NCI-H1105 (cell line): Measurements from ENCODE around the gene TACR2.

Experiments
- DNase-seq: peaks from one replicate; lab custom pipeline; 2025; lab: John Stamatoyannopoulos, UW

TACR2 gene

DNA sequence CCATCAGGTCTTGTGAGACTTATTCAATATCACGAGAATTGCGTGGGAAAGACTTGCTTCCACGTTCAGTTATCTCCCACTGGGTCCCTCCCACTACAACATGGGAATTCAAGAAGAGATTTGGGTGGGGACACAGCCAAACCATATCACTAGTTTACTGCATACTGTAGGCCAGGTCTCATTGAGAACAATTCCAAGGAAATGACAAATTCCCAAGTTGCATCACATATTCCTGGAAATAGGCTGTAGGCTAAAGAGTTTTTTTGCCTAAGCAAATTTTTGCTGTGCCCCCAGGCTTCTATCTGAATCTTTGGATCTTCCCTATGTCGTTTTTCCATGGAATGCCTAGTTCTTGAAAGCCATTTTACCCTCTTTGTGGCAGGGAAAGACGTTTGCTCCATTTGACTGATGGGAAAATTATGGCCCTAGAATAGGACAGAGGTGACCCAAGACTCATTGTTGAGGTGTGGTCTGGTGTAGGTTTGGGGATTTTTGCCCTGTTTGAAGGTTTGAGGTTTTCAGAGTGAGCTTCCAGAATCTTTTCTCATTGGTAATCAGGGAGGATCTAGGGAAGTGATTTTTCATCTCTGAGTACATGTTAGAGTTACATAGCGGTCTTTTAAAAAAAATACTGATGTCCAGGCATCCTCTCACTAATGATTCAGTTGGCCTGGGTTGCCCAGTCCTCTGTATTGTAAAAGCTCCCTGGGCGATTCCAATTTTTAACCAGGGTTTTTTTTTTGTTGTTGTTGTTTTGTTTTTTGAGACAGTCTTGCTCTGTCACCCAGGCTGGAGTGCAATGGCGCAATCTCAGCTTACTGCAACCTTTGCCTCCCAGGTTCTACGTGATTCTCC is 44.4 kb downstream of the TACR2 start:
- no peak for DNase-seq

DNA sequence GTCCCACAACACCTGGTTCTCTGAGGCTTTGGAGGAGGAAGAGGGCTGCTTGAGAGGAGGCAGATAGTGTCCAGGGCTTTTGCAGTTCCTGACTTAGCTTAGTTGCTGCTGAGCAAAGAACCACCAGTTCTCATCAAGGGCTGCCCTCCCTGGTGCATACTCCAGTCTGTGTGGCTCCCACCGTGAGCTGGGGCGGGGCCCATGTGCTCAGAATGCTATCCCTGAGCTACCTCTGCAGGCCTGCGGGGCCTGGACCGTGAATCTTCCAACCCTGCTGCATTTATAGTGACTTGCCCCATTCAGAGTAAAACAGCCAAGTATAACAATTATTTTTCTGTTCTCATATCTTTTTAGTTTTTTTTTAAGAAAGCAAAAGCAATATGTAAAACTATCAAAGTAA is 49.2 kb downstream of the TACR2 start:
- DNase-seq: no peak

DNA sequence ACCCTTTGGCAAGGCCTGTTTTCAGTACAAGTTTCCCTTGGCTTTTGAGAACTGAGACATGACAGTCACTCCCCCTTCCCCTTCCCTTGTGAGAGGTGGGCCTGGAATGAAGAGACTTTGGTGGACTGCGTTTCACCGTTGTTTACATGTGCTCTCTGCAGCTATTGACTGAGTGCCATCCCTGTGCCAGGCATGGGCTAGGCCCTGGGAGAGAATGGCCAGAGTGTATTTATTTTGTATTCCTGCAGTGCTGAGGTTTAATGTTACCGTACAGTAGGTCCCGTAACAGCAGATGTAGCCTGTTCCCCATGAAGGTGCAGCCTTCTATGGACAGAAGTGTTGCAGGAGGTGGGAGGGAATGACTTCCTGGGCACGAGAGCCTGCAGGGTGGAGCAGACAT is 50.0 kb downstream of the TACR2 start:
- no peak for DNase-seq

DNA sequence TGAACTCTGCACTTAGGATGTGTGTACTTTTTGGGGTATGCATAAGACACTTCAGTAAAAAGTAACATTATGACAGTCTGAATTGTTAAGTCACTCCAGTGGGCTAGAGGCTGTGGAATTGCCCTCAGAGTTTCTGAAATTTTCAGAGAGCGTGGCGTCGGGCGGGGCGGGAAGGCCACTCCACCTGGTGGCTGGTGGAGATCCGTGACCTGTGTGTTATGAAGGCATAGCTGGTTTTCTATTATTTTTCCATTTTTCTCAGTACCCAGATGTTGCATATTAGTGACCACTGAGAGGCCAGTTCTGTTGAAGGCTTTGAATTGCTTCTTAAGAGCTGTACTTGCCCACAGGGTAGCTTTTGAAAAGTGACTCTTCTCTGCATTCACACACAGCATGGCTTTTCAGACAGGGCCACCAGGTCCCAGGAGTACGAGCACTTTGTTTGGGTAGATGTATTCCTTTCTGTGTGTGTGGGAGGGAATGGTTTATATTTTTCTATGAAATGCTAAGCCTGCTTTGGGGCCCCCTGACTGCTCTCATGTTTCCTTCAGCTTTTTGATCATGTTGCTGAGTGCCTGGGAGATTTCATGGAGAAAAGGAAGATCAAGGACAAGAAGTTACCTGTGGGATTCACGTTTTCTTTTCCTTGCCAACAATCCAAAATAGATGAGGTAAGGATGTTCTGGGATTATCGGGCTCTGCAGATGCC is 52.3 kb downstream of the TACR2 start:
- no peak for DNase-seq

DNA sequence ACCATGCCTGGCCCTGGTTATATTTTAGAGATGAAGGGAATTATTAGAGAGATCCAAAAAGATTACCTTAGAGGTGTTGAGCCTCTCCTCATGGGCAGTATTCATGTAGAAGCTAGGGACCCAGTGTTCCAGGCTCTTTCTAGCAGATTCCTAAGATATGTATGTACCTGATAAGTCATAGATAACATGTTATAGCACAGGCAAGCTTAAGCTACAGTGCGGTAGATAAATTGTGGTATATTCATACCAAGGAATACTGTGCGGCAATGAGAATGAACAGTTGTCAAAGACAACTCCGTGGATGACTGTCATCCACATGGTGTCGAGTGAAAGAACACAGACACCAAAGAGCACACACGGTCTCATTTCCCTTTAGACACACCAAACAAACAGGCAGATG is 53.1 kb downstream of the TACR2 start:
- no peak for DNase-seq

DNA sequence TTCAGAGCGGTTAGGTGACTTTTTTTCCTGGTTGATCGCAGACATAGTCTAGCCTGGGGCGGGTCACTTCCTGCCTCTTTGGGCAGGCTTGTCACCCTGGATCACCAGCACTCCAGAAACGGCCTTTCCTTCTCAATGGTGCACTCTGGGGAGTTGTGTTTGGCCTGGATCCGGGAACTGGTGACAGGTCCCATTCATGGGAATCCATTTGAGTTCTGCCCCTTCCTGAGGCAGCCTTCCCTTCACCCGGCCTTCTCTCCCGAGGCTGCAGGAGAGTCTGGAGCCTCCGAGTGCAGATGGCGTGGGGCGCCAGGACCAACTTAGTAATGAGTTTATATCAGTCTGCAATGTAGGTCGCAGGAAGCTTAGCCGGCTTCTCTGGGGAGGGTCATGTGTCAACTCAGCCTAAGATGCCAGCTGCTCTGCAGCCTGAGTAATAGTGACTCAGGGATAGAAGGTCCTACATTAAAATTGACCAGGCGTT is 54.2 kb downstream of the TACR2 start:
- DNase-seq: no peak

DNA sequence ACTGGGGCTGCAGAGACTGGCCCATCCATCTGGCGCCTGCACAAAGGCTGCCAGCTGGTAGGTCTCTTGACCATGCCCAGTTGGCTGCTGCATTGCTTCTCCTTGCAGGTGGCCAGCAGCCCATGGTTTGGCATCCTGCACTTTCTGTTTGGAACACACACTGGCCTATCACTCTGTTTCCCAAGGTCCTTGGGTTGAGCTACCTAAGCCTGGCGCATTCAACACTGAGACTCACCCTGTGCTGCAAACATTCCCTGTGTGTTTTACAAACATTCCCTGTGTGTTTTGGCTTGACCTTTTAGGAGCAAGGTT is 55.5 kb downstream of the TACR2 start:
- DNase-seq: no peak

DNA sequence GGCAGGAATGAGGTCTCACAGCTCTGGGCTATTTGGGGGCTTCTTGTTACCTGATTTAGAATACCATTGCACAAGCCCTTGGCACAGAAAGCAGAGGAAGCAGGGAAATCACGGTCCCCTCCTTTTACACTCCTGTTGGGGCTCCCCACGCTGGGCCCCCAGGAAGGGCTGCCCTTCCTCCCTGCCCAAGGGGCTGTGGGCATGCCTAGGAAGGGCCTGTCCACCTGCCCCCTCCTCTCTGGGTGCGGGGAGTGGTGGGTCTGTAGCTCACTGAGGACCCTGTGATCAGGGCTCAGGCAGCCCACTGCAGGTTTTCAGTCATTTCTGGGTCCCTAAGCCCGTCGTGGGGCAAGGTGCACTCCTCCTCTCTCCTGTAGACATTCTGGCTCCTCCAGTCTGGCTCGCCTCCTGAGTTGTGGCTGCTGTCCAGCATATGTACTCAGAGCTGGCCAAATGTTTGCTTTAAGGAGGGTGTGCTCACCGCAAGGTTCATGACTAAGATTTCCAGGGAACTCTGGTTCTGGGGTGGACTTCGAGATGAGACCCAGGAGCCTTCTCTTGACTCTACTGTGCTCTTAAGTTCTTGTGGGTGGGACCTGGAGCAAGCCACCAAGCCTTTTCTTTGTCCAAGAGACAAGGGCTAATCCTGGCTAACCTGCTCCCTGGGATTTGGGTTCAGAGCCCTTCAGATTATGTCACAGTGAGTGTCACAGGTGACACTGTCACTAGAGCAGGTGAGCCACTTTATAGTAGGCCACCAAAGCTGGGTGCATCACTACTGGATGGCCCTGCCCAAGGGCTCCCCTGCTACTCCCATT is 56.0 kb downstream of the TACR2 start:
- no peak for DNase-seq

DNA sequence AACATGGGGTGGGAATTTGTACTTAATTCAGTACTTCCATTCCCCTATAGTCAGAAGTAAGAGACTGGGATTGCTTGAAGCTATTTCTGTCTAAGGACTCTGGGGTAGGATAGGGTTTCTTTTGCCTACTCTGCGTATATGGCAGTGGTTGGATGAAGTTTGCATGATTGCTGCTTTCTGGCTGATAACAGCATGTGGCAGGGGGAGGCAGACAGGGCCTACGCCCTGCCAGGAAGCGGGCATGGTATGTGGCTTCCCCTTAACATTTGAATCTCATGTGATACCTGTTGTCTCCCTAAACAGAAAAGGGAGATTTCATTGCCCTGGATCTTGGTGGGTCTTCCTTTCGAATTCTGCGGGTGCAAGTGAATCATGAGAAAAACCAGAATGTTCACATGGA is 57.1 kb downstream of the TACR2 start:
- DNase-seq: no peak

DNA sequence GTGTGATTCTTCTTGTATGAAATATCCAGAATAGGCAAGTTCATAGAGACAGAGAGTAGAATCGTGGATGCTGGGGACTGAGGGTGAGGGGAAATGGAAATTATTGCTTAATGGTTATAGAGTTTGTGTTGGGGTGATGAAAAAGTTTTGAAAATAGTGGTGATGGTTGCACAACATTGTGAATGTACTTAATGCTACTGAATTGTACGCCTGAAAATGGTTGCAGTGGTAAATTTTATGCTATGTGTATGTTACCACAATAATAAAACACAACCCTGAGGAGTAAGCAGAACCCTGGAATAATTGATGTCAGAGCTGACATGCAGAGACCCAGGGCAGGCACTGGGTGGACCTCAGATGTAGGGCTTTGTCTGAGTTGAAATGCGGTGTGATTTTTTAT is 57.6 kb downstream of the TACR2 start:
- no peak for DNase-seq

DNA sequence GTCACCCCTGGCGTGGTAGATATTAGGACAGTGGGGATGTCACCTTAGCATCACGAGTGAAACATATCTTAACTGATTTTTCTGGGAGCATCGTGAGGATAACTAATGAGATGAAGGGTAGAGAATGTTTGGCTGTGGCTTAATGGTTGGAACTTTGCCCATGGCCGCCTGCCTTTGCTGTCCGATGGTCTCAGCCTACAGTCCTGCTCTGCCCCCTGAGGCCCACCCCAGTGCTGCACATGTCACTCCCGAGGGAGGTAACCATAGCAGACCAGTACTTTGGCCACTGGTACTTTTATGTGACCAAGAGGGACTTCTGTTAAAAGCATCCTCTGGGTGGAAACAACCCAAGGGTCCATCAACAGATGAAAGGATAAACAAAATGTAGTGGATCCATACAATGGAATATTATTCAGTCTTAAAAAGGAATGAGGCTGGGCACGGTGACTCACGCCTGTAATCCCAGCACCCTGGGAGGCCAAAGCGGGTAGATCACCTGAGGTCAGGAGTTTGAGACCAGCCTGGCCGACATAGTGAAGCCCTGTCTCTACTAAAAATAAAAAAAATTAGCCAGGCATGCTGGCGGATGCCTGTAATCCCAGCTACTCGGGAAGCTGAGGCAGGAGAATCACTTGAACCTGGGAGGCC is 58.4 kb downstream of the TACR2 start:
- no peak for DNase-seq

DNA sequence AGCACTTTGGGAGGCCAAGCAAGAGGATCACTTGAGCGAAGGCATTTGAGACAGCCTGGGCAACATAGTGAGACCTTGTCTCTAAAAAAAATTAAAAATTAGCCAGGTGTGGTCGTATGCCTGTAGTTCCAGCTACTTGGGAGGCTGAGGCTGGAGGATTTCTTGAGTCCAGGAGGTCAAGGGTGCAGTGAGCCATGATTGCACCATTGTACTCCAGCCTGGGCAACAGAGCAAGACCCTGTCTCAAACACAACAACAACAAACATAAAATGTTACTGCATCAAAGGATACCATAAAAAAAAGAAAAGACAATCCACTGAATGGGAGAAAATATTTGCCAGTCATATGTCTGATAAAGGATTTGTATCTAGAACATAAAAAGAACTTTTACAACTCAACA is 60.5 kb downstream of the TACR2 start:
- no peak for DNase-seq

DNA sequence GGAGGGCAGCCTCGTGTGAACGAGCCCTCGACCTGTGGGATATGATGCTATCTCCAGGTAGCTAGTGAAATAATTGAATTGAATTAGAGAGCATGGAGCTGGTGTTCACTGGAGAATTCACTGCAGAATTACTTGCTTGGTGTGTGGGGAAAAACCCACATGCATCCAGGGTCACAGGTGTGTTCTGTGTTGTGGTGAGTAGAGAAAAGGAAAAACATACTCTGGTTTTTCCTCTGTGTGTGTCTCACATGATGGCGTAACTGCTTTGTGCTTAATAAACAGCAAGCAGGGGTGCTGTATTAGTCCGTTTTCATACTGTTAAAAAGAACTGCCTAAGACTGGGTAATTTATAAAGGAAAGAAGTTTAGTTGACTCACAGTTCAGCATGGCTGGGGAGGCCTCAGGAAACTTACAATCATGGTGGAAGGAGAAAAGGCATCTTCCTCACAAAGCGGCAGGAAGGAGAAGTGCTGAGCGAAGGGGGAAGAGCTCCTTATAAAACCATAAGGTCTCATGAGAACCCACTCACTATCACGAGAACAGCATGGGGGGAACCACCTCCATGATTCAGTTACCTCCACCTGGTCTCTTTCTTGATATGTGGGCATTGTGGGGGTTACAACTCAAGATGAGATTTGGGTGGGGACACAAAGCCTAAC is 62.6 kb downstream of the TACR2 start:
- no peak for DNase-seq
